ENCODE measurements around the gene GALNTL6.

DNA sequence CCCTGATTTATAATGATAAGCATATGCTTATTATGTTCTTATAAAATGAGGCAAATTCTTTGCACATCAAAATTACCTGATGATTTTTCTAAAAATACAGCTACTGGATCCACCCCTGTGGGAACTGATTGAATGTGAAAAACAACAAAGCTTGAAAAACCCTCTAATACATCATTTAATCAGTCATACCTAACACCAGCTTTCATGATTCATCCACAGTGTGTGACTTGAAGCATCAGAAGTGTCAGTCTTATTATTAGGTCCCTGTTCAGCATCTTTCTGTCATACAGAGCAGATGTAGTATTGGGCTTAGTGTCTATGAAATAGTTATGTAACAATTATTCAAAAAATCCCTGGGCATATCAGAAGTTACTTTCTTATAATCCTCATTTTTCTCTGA is 684.1 kb downstream of the GALNTL6 start:
- no peak for TF ChIP-seq POLR2A (IDR thresholded peaks at IDR 0.05)
- TF ChIP-seq, protein P1, sequence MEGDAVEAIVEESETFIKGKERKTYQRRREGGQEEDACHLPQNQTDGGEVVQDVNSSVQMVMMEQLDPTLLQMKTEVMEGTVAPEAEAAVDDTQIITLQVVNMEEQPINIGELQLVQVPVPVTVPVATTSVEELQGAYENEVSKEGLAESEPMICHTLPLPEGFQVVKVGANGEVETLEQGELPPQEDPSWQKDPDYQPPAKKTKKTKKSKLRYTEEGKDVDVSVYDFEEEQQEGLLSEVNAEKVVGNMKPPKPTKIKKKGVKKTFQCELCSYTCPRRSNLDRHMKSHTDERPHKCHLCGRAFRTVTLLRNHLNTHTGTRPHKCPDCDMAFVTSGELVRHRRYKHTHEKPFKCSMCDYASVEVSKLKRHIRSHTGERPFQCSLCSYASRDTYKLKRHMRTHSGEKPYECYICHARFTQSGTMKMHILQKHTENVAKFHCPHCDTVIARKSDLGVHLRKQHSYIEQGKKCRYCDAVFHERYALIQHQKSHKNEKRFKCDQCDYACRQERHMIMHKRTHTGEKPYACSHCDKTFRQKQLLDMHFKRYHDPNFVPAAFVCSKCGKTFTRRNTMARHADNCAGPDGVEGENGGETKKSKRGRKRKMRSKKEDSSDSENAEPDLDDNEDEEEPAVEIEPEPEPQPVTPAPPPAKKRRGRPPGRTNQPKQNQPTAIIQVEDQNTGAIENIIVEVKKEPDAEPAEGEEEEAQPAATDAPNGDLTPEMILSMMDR (IDR thresholded peaks at IDR 0.05) = no peak

Measured in lower leg skin (tissue), 3 donors.